GM03348 (cell line): ENCODE results near the gene POU2F3.

Experiments
- DNase-seq: peaks from one replicate; pipeline ENCODE4 v3.0.0; 2012; ENCODE audit warnings: low spot score

Gene POU2F3

GRCh38 chr11:120281143-120281795 is 41.3 kb downstream of the POU2F3 start:
- DNase-seq = no peak

DNA sequence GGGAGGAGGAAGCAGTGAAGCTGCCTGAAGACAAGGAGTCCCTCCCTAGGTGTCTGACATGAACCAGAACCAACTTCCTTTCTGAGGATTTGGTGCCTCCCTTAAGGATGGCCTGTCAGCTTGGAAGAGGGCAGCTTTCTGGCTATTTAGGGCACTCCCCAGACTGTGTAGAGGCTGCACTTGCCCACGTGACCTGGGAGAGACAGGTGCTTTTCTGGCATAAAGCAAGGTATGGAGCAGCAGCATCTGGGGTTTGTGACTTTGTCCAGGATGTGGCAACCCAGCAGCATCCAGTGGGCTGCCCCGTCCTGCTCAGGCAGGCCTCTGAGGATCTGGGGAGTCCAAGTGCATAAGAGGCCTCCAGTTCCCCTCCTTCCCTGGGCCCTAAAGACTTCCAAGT is 43.2 kb downstream of the POU2F3 start:
- DNase-seq = no peak

- no peak for DNase-seq
These were observed 44.3 kb downstream of the POU2F3 start for GRCh38 chr11:120284272-120284671.

DNA sequence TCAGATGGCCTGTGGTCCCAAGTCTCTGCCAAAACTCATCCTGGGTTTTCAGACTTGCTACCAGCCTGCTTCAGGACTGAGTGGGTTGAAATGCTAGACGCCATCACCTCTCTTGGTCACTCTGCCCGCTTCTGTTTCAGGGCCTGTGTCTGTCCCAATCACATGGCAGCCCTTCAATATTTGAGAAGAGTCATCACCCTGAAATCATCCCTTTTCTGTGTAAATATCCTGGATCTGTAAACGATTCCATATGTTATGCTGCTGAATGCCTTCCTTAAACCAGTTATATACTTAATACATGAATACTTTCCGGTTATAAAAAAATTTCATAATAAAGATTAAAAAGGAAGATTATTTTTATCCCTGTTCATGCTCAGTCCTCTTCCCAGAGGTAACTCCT is 45.3 kb downstream of the POU2F3 start:
- DNase-seq = peak; percentile 48

GRCh38 chr11:120288021-120288420 is 48.1 kb downstream of the POU2F3 start:
- DNase-seq = no peak

- no peak for DNase-seq
These were observed 49.5 kb downstream of the POU2F3 start for GRCh38 chr11:120289426-120289825.

DNA sequence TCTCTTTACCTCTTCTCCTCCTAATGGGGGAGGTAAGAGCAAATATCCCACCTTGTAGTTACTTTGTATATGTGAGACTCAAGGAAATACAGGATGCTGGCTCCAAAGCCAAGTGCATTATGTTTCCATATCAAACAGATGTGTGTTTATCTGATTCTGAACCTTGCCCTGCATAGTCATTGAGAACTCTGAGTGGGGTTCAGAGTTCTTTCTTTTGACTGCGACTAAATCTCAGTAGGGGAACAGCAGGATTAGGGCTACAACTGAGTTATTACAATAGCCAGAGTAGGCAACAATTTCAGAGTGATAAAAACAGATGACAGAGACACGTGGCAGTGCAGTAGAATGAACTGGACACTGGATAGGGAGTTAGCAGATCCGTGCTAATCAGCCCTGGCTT is 51.0 kb downstream of the POU2F3 start:
- no peak for DNase-seq

GRCh38 chr11:120293038-120293800 is 53.3 kb downstream of the POU2F3 start:
- no peak for DNase-seq

- DNase-seq = no peak
These were observed 54.2 kb downstream of the POU2F3 start for GRCh38 chr11:120294096-120294495.

DNA sequence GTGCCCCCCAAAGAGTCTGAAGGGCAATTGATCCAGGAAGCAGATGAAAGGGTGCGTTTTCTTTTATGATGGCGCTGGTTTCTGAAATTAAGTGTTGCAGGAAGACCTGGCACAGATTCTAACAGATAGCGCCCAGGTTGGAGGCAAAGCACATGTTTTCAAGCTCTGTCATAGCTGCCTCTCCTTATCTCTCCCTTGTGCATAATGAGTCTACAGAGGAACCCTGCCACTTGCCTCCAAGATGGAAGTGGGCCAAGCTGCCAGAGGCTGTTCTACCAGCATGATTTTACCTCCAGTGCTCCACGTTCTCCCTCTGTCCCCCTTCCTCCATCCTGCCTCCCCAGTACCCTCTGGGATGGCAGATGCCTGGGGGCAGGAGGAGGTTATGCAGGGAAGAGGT is 55.2 kb downstream of the POU2F3 start:
- DNase-seq = no peak

- no peak for DNase-seq
These were observed 56.6 kb downstream of the POU2F3 start for GRCh38 chr11:120296554-120296953.

- DNase-seq = no peak
These were observed 58.5 kb downstream of the POU2F3 start for GRCh38 chr11:120298461-120298860.

- no peak for DNase-seq
These were observed 62.3 kb downstream of the POU2F3 start for GRCh38 chr11:120302001-120302805.

DNA sequence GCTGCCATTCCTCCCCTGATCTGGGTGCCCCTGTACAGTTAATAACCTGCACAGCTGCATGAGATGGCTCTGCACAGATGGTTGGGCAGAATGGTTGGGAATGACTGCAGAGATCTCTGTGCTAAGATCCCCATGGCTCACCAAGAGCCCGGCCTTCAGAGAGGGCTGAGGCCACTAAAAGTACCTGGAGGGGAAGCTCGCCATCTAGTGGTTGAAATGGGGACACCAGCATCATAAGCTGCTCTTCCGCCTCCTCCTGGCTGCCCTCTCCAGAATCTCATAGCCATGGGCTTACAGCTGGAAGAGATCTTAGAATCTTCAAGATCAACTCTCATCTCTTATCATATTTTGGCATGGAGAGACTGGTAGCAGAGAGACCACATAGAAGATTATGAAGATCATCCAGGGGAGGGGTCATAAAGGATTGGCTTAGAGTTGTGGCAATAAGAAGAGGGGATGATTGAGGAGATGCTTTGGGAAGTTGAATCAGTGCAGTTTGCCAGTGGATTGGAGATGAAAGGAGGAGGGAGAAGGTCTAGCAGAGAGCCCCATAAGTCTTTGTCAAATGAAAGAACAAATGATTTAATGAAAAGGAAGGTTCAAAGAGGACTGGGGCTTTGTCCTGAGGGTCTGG is 63.2 kb downstream of the POU2F3 start:
- DNase-seq = peak; percentile 74

GRCh38 chr11:120304526-120304925 is 64.6 kb downstream of the POU2F3 start:
- DNase-seq = no peak

DNA sequence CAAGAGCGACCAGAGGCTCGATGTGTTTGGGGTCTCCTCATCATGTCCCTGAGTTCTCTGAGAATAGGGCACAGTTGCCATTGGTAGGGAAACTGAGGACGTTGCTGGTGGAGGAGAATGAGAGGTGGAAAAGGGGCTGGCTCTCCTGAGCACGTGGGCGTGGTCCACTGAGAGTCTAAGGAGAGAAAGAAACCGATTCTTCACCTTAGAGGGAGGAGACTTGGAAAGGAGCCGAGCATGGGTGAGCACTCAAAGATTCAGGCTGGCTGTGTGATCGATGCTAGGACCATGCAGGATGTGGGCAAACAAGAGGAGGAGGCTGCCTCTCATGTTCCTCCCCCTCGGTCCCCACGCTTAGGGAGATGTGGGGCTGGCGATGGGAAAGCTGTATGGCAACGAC is 65.3 kb downstream of the POU2F3 start:
- DNase-seq = no peak

GRCh38 chr11:120306519-120307242 is 66.7 kb downstream of the POU2F3 start:
- DNase-seq = peak; percentile 91

- no peak for DNase-seq
These were observed 67.5 kb downstream of the POU2F3 start for GRCh38 chr11:120307476-120307875.

DNA sequence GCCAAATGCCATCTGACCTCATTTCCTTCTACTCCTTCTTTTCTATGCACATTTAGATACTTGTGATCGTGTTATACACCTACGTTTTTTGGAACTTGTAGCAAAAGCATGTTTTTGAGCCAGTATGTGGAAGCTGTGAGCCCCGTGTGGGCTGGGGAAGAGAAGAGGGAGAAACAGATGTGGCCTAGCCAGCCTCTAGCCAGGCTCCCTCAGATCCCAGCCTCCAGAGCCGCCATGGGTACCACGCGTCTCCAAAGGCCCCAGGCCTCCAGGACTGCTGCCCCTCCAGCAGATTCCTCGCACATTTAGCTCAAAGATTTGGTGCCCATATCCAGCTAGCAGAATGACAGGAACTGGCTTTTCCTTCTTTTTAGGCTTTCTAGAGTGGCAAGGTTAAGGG is 68.1 kb downstream of the POU2F3 start:
- no peak for DNase-seq

- no peak for DNase-seq
These were observed 70.9 kb downstream of the POU2F3 start for GRCh38 chr11:120310870-120311269.

GRCh38 chr11:120314861-120315260 is 74.9 kb downstream of the POU2F3 start:
- DNase-seq = no peak
